Retinal pigment epithelial cell (primary cell): ENCODE measurements around the gene TNFSF13B.
"Not testable (repeated sequence)": the region's sequence is repeated elsewhere in the genome, so short reads cannot be mapped to it uniquely, and the experiment has no call there.

Experiments
- DNase-seq: peaks from one replicate; pipeline ENCODE4 v3.0.0-alpha.2; 2010; ENCODE audit warnings: low read depth
- H3K4me3 ChIP-seq: 2 replicates; pipeline ENCODE4 v1.5.1; 2011; ENCODE audit warnings: mild to moderate bottlenecking, low read length, control low read depth, moderate library complexity
- TF ChIP-seq, protein P1 (sequence below): conservative IDR thresholded peaks from 2 replicates; pipeline ENCODE4 v1.5.1; 2011; ENCODE audit warnings: low read depth, low read length, control low read depth, inconsistent platforms

TNFSF13B gene

DNA sequence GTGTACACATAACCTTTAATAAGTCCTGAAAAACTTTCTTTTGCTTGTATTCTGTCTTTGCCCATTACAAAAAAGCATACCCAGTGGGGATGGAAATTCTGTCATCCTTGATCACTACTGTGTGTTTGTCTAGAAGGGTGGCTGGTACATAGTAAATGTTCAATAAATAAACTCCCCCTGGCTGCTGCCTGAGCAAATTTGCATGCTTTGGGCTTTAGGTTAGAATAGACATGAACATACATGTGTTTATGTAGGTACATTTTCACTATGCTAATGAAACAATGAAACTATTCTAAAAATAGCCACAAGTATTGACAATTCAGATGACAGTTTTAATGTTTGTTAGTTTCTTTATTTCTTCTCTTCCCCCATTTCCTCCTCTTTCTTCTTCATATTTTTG is 36.1 kb downstream of the TNFSF13B start:
- TF ChIP-seq, protein P1, sequence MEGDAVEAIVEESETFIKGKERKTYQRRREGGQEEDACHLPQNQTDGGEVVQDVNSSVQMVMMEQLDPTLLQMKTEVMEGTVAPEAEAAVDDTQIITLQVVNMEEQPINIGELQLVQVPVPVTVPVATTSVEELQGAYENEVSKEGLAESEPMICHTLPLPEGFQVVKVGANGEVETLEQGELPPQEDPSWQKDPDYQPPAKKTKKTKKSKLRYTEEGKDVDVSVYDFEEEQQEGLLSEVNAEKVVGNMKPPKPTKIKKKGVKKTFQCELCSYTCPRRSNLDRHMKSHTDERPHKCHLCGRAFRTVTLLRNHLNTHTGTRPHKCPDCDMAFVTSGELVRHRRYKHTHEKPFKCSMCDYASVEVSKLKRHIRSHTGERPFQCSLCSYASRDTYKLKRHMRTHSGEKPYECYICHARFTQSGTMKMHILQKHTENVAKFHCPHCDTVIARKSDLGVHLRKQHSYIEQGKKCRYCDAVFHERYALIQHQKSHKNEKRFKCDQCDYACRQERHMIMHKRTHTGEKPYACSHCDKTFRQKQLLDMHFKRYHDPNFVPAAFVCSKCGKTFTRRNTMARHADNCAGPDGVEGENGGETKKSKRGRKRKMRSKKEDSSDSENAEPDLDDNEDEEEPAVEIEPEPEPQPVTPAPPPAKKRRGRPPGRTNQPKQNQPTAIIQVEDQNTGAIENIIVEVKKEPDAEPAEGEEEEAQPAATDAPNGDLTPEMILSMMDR, result no peak
- no peak for DNase-seq

DNA sequence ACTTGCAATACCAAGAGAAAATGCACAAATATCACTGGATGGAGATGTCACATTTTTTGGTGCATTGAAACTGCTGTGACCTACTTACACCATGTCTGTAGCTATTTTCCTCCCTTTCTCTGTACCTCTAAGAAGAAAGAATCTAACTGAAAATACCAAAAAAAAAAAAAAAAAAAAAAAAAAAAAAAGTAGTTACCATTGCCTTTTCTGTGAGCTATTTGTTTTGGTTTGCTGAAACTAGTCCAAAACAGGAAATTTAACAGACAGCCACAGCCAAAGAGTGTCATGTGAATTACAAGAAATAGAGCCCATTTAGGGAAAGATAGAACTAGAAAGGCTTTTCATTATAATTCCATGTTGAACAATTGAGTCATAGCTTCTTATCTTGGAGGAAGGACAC is 37.3 kb downstream of the TNFSF13B start:
- TF ChIP-seq, protein P1, result no peak
- H3K4me3 ChIP-seq, result no peak overlapping the region
- no peak for DNase-seq

More for the DNA sequence above, 36.1 kb downstream of the TNFSF13B start:
- H3K4me3 ChIP-seq, result no peak overlapping the region

DNA sequence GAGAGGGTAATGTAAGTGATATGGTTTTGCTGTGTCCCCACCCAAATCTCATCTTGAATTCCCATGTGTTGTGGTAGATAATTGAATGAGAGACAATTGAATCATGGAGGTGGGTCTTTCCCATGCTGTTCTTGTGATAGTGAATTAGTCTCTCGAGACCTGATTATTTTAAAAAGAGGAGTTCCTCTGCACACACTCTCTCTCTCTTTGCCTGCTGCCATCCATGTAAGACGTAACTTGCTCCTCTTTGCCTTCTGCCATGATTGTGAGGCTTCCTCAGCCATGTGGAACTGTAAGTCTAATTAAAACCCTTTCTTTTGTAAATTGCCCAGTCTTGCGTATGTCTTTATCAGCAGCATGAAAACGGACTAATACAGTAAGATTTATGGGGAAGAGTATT is 42.1 kb downstream of the TNFSF13B start:
- not testable (repeated sequence) for DNase-seq, H3K4me3 ChIP-seq

DNA sequence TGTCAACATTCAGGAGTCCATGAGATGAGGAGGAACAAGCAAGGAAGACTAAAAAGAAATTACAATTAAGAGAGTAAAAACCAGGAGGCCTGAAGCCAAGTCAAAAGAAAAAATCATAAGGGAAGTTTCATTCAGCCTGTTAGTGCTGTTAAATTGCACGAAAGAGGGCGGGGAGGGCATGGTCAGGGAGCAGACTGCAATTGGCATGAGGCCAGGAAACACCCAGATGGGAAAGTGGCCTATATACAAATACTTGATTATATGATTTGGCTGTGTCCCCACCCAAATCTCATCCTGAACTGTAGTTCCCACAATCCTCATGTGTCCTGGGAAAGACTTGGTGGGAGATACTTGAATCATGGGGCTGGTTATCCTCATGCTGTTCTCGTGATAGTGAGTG is 43.9 kb downstream of the TNFSF13B start:
- no peak overlapping the region for H3K4me3 ChIP-seq
- DNase-seq, result no peak
- TF ChIP-seq, protein P1, result no peak

DNA sequence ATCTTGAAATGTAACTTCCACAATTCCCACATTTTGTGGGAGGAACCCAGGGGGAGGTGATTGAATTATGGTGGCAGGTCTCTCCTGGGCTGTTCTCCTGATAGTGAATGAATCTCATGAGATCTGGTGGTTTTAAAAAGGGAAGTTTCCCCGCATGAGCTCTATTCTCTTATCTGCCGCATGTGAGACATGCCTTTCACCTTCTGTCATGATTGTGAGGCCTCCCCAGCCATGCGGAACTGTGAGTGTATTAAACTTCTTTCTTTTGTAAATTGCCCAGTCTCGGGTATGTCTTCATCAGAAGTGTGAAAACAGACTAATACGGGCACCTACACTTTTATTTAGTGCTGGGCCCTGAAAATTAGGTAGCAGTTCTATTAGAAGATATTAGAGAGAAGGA is 45.8 kb downstream of the TNFSF13B start:
- TF ChIP-seq, protein P1, result no peak
- DNase-seq, result no peak
- no peak overlapping the region for H3K4me3 ChIP-seq

DNA sequence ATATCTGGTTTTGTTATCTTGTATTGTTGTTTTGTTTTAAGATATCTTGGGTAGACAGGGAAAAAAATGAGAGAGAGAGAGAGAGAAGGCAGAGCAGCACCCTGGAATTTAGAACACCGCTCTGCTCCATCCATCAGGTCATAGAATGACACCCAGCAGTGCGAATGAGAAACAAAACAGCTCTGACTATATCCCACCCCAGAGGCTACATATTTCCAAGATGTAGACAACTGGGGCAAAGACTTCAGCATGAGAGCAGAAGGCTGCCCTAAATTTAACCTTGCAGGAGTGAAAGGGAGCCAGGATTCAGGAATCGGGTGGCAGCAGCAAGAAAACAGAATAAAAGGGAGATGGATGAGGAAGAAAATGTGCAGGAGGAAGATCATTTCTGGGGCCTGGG is 46.5 kb downstream of the TNFSF13B start:
- no peak overlapping the region for H3K4me3 ChIP-seq
- TF ChIP-seq, protein P1, result no peak
- DNase-seq, result no peak

DNA sequence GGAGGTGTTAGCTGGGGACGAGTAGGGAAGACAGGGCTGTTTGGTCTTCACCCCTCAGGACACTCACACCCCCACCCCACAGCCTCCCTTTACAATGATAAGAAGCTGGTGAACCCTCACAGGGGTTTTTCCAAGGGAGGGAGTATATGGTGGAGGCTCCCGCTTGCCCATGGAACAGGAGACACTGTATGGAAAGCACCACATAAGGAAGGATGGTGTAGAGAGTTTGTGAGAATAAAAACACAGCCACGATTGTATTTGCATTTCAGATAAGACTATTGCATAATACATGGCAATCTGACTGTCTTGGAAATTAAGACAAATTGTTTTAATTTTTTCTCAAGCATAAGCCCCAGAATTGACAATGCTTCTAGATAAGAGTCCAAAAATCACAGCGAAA is 46.9 kb downstream of the TNFSF13B start:
- no peak overlapping the region for H3K4me3 ChIP-seq
- TF ChIP-seq, protein P1, result no peak
- no peak for DNase-seq
